ENCODE data around the gene RABIF. TPM values are rescaled to one million over a fixed set of nuclear protein-coding genes. Genes with fewer than 3 reads are reported as not detected.
"Not testable (repeated sequence)": the region's sequence is repeated elsewhere in the genome, so short reads cannot be mapped to it uniquely, and the experiment has no call there.

RABIF gene
- total RNA-seq, 2 experiments from 2014 or later = 7.8 TPM

GRCh38 chr1:202919615-202920014 is 30.7 kb upstream of the RABIF start:
- H3K9me3 ChIP-seq (ENCODE audit: low read length) = no peaks in the 10 kb centered on the region
- BruUV-seq (replicated peaks) = no TSS peak
- CTCF ChIA-PET (ENCODE audit: unreplicated experiment) = no interaction called here
- intact Hi-C loops (cut with micrococcal nuclease; ENCODE audit: unreplicated experiment) = no loop called here
- no peak overlapping the region for H2AFZ ChIP-seq (ENCODE audit: low read length)
- peaks cover 32% of the 10 kb centered on the region; the same call in 1 of the 2 replicates for H3K79me2 ChIP-seq (ENCODE audit: insufficient read depth, low read depth, low read length)
- no peak overlapping the region for H3K4me3 ChIP-seq (ENCODE audit: low read depth, low read length, poor library complexity, severe bottlenecking)
- no peak for DNase-seq (ENCODE audit: low spot score)
- TF ChIP-seq CTCF (conservative IDR thresholded peaks at IDR 0.05; ENCODE audit: low read length) (no peak), EZH2phosphoT487 (IDR thresholded peaks at IDR 0.05; ENCODE audit: borderline replicate concordance, low read depth, low read length) (no peak)
- peaks cover 86% of the 10 kb centered on the region for H3K36me3 ChIP-seq (ENCODE audit: insufficient read depth, low read length)
- POLR2A ChIA-PET = interaction anchor here (0.6 kb wide), 1 partner anchor 1387 kb away, joined by 3 read pairs; no protein-coding TSS in a partner anchor
- H3K9me2 ChIP-seq (ENCODE audit: insufficient read depth, low read length) = no peaks in the 10 kb centered on the region
- H3K4me1 ChIP-seq (ENCODE audit: insufficient read depth, low read length, poor library complexity, severe bottlenecking) = peaks cover 21% of the 10 kb centered on the region
- H3K4me2 ChIP-seq (ENCODE audit: low read length) = no peak overlapping the region
- no peak overlapping the region for H3K27ac ChIP-seq (ENCODE audit: low read depth, low read length, poor library complexity, severe bottlenecking)
- no peaks in the 10 kb centered on the region for H4K20me1 ChIP-seq (ENCODE audit: insufficient read depth, low read length)

GRCh38 chr1:202915146-202915545 is 26.2 kb upstream of the RABIF start:
- CTCF ChIA-PET (ENCODE audit: unreplicated experiment) = no interaction called here
- BruUV-seq (replicated peaks) = no TSS peak
- DNase-seq (ENCODE audit: low spot score) = no peak
- no peaks in the 10 kb centered on the region for H3K4me1 ChIP-seq (ENCODE audit: insufficient read depth, low read length, poor library complexity, severe bottlenecking)
- no peaks in the 10 kb centered on the region for H3K79me2 ChIP-seq (ENCODE audit: insufficient read depth, low read depth, low read length)
- no peak overlapping the region for H3K4me2 ChIP-seq (ENCODE audit: low read length)
- H3K9me3 ChIP-seq (ENCODE audit: low read length) = no peaks in the 10 kb centered on the region
- peaks cover 94% of the 10 kb centered on the region for H3K36me3 ChIP-seq (ENCODE audit: insufficient read depth, low read length)
- TF ChIP-seq EZH2phosphoT487 (IDR thresholded peaks at IDR 0.05; ENCODE audit: borderline replicate concordance, low read depth, low read length) (no peak), CTCF (conservative IDR thresholded peaks at IDR 0.05; ENCODE audit: low read length) (no peak)
- no peaks in the 10 kb centered on the region for H4K20me1 ChIP-seq (ENCODE audit: insufficient read depth, low read length)
- H3K27ac ChIP-seq (ENCODE audit: low read depth, low read length, poor library complexity, severe bottlenecking) = no peak overlapping the region
- H3K9me2 ChIP-seq (ENCODE audit: insufficient read depth, low read length) = no peaks in the 10 kb centered on the region
- no peak overlapping the region for H2AFZ ChIP-seq (ENCODE audit: low read length)
- intact Hi-C loops (cut with micrococcal nuclease; ENCODE audit: unreplicated experiment) = no loop called here
- POLR2A ChIA-PET = interaction anchor here (0.7 kb wide), 1 partner anchor 11 kb away, joined by 6 read pairs; no protein-coding TSS in a partner anchor
- no peak overlapping the region for H3K4me3 ChIP-seq (ENCODE audit: low read depth, low read length, poor library complexity, severe bottlenecking)

GRCh38 chr1:202912476-202912875 is 23.5 kb upstream of the RABIF start:
- H4K20me1 ChIP-seq (ENCODE audit: insufficient read depth, low read length); H3K4me3 ChIP-seq (ENCODE audit: low read depth, low read length, poor library complexity, severe bottlenecking); H3K79me2 ChIP-seq (ENCODE audit: insufficient read depth, low read depth, low read length); H3K4me2 ChIP-seq (ENCODE audit: low read length); H3K9me3 ChIP-seq (ENCODE audit: low read length); H3K9me2 ChIP-seq (ENCODE audit: insufficient read depth, low read length); H2AFZ ChIP-seq (ENCODE audit: low read length); intact Hi-C loops (cut with micrococcal nuclease; ENCODE audit: unreplicated experiment); DNase-seq (ENCODE audit: low spot score); H3K27ac ChIP-seq (ENCODE audit: low read depth, low read length, poor library complexity, severe bottlenecking); CTCF ChIA-PET (ENCODE audit: unreplicated experiment); BruUV-seq (replicated peaks); H3K4me1 ChIP-seq (ENCODE audit: insufficient read depth, low read length, poor library complexity, severe bottlenecking): not testable (repeated sequence)
- H3K36me3 ChIP-seq (ENCODE audit: insufficient read depth, low read length) = peaks cover 97% of the 10 kb centered on the region
- POLR2A ChIA-PET = interaction anchor here (1.8 kb wide), 1 partner anchor 31 kb away, joined by 4 read pairs; no protein-coding TSS in a partner anchor

Data from OCI-LY7 (cell line).